ENCODE measurements around the gene ARPC5. TPM values are rescaled to one million over a fixed set of nuclear protein-coding genes. Genes with fewer than 3 reads are reported as not detected.
A peak's percentile ranks its signal among the peaks of the same experiment; 100 is the strongest.

Gene ARPC5
- total RNA-seq, 1 experiment from 2014 or later: 110 TPM

DNA sequence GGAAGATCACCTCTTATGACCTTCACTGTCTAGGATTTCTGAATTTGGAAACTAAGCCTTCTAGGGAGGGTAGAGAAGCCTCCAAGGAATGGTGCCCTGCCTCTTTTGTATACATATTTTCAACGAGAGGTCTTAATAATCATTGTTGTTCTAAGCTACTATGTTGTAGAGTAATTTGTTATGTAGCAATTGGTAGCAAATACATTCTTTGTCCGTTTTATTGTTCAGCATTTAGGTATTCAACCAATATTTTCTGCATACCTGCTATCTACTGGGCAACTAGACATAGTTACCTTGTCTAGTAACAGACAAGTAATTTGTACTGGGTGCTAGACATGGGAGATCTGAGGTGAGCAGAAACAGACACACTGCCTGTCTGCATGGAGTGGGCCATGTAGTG lies 24.6 kb downstream of the ARPC5 start:
- DNase-seq (ENCODE audit: low spot score): no peak

GRCh38 chr1:183609759-183610452 lies 25.7 kb downstream of the ARPC5 start:
- DNase-seq (ENCODE audit: low spot score): no peak

DNA sequence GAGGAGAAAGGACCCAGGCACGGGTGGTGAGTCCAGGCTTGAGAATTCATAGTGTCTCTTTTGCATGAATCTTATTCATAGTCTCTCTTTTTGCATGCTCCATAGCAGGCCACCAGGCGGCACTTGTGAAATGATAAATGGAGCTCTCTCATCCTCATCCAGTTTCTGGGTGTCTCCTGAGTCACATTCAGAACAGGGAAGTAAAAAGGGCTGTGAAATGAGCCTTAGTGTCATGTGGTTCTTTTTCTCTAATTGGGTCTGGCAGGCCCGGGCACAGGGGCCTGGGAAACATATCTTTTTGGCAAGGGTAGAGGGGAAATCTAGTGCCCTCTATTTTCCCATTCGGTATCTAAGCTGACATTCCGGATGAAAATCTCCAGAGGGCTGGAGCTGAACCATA lies 26.3 kb downstream of the ARPC5 start:
- peak; percentile 72 for DNase-seq (ENCODE audit: low spot score)

- DNase-seq (ENCODE audit: low spot score): no peak
These were observed 28.1 kb downstream of the ARPC5 start for GRCh38 chr1:183607322-183607980.

DNA sequence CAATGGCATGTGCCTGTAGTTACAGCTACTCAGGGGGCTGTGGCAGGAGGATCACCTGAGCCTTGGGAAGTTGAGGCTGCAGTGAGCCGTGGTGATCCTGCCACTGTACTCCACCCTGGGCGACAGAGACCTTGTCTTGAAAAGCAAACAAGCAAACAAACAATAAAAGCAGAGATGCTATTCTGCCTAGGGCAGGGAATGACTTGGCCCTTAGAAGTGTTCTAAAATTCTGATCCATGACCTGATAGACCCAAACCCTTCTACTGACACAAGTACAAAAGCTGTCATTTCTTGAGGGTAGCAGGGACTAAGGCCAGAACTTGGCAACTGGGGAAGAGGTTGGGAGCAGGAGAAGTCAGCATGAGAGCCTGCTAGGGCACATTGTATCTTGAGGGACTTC lies 29.7 kb downstream of the ARPC5 start:
- no peak for DNase-seq (ENCODE audit: low spot score)

DNA sequence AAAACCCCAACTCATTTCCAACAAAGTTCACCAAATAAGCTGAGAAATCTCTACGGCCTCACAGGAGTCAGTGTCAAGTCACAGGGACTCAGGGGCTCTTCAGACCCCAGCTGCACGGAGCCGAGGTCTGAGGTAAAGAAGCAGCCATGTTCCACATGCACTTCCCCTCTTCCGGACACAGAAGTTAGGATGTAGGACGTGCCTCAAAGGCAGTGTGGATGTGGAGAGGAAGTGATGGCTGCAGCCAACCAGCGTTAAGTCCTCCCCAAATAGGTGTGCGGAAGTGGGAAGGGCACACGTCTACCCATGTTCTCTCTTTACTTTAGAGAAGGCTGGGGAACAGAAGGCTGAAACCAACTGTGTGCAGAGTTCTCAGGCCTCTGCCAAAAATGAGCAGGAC lies 30.8 kb downstream of the ARPC5 start:
- DNase-seq (ENCODE audit: low spot score): no peak

DNA sequence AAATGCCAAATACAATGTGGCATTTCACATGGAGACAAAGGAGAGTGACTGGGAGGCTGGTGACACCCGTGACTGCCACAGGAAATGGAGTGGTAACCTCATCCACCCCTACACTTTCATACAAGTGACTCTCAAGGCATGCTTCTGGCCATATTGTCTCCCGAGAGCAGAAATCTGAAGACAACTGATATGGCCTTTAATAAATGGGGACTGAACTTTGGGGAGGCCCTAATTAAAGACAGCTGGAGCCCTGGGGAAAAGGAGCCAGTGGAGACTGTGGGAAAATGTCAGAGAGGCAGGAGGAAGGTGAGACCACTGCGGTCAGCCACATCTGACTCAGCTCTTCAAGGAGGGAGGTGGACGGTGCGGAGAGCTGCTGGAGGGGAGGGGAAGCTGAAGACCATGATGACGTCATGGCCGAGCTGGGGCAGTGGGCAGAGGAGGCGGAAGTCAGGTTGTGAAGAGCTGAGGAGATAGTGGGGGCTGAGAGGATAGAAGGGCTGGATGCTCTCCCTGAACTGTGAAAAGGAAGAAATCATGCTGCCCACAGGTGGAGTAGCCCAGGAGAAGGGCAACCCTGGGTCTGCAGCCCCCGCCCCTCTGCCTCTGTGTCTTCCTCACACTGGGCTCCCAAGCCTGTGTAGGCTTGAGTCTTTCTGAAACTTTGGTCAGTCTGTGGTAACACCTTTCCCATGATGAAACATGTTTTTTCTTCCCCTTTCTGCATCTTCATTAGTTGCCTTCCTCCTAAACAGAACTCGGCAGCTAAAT lies 31.4 kb downstream of the ARPC5 start:
- DNase-seq (ENCODE audit: low spot score): no peak

DNA sequence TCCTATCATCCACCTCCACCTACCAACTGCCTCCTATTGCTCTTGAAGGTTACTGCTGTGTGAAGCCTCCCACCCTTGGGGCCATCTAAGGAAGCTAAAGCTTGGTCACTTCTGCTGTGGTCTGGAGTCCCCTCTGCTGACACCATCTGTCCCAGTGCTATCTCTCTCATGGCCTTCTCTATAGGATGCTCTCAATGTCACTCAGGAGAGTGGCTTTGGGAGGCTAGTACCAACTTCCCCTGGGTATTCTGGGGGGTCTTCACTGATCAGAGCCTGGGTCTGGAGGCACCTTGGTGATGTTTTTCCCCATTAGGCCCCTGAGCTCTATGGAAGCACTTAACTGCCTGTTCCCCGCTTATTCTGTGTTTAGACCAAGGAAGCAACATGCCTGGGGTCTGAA lies 33.1 kb downstream of the ARPC5 start:
- DNase-seq (ENCODE audit: low spot score): no peak

DNA sequence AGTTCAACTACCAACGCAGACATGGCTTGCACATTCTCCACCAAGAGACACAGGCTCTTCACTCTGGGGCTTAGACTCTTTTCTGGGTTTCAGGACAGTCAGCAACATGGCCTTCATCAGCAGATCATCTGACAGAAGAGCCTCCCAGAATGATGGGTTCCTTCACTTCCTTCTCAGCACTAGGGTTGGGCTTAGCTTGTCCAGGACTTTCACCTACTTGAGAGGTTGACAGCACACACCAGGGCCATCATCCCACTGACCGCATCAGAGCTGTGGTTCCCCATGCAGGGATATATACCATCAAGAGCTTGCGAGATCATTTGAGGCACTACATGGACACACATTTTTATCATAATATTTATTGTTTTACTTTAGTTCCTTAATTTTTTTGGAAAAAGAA lies 34.9 kb downstream of the ARPC5 start:
- no peak for DNase-seq (ENCODE audit: low spot score)

DNA sequence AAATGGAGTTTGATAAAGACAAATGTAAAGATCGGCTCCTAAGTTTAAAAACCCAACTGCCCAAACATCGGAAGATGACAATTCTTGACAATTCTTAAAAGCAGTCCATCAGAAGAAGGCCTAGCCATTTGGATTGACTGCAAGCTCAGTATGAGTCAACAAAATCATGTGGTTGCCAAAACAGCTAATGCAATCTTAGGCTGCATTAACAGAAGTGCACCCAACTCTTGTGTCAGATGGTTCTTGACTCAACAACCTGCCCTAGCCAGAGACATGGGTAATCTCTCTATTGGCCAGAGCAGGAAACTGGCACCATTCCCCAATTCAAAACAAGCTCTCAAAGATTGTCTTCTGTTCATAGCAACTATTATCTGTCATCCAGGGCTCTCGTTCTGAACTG lies 35.4 kb downstream of the ARPC5 start:
- DNase-seq (ENCODE audit: low spot score): no peak

DNA sequence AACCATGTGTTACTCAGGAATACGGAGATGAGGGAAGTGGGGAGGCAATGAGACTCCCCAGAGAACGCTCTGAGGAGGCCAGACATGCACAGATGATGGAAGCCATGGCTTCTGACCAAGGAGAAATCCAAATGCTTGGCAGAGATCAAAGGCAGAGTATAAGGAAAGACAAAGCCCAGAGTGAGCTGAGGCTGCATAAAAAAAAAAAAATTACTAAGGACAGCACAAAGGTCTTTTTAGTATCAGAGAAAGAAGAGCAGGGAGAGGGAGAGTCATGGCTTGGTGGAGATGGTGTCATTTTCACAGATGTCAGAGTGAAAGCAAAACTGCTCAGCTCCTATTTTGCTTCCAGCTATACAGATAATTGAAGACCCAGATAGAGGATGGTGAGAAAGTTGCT lies 37.2 kb downstream of the ARPC5 start:
- no peak for DNase-seq (ENCODE audit: low spot score)

DNA sequence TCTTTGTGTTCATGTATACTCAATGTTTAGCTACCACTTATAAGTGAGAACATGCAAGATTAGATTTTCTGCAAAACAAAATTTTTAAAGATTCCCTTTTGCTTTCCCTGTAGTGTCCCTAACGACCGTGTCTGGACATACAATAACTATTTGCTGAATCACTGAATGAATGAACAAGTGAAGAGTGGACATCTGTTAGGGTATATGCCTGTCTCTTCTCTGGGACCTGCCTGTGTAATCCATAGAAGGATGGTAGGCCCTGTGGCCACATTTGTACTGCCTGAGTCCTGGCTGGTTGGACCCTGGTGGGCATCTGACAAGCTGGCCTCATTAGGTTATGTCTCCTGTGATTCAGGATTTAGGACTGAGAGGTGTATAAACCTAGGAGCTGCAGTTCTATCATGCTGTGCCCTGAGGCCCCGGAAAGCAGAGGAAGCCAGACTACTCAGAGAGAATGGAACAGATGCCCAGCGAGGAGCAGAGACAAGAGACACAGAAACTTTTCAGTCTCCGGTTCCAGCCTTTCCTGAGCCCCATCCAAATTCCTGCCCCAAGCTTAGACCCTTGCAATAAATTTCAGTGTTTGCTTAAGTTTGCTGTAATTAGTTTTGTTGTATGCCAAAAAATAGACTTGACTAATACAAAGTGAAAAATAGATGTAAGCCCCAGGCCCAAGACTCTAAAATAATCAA lies 37.8 kb downstream of the ARPC5 start:
- no peak for DNase-seq (ENCODE audit: low spot score)

DNA sequence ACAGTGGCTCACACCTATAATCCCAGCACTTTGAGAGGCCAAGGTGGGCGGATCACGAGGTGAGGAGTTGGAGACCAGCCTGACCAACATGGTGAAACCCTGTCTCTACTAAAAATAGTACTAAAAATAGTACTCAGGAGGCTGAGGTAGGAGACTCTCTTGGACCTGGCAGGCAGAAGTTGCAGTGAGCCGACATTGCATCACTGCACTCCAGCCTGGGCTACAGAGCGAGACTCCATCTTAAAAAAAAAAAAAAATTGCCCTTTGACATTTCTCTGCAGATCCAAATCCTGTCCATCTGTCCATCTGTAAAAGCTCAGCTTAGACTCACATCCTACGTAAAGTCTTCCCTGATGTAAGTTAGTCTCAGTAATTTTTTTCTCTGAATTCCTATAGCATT lies 39.1 kb downstream of the ARPC5 start:
- DNase-seq (ENCODE audit: low spot score): no peak

DNA sequence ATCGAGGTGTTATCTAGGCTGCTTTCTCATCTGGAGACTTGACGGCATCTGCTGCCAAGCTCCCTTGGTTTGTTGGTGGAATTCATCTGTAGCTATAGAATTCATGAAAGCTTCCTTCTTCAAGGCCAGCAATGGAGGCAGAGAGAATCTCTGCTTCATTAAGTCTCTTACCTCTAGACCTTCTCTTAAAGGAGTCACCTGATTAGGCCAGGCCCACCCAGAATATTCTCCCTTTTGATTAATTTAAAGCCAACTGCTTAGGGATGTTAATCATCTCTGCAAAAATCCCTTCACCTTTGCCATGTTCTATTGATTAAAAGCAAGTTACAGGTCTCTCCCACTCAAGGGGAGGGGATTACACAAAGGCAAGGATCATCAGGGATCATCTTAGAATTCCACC lies 40.0 kb downstream of the ARPC5 start:
- DNase-seq (ENCODE audit: low spot score): no peak

DNA sequence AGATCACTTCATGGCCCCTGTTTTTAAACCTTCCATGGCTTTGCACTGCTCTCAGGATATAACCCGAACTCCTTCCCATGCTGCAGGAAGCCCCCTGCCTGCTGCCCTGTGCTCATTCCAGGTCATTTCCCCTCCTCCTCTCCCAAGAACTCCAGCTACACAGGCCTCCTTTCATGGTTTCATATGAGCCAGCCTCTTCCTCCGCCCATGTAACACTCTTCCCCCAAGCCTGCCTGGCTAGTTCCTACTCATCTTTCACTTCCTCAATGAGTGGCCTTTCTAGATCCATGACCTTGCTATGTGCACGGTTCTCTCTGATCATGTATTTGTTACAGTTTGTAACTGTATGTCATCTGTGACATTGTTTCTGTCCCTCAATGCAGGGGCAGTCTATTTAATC lies 42.2 kb downstream of the ARPC5 start:
- DNase-seq (ENCODE audit: low spot score): no peak

DNA sequence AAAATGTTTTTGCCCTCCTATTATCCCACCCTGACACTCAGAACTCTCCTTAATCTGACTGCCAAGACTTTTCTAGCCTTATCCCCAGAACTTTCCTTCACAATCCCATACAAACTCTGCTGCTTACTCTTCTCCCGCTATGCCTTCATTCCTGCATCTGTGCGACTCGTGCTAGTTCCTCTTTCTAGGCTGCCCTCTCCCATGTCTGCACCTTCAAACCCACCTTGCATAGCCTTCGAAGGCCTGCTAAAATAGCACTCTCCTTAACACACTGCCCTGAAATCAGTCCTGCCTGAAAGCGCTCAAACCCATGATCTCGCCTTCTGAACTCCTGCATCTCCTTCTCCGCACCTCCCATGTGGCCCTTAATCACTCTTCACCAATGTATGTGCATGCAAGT lies 42.9 kb downstream of the ARPC5 start:
- DNase-seq (ENCODE audit: low spot score): no peak

- peak; percentile 15 for DNase-seq (ENCODE audit: low spot score)
These were observed 45.1 kb downstream of the ARPC5 start, which contains the start of gene NCF2 for GRCh38 chr1:183590244-183591191. TSS of gene NCF2 (minus strand) at chr1:183590459. CDS start at chr1:183590329, 130 bp downstream.

DNA sequence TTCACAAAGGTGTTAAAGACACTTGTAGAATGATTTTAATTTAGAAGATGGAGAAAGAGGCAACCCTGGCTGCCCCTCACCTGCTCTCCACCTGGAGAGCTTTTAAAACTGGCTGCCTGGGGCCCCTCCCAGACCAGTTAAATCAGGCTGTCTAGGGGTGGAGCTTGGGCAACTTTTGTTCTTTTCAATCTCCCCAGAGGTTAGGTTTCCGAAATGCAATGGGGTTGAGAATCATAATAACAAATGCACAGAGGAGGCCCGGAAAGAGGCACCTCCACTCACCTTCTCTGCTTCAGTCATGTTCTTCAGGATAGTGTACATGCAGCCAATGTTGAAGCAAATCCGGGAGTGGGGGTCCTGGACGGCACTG lies 45.7 kb downstream of the ARPC5 start:
- no peak for DNase-seq (ENCODE audit: low spot score)

GRCh38 chr1:183589384-183589783 lies 46.2 kb downstream of the ARPC5 start:
- no peak for DNase-seq (ENCODE audit: low spot score)

DNA sequence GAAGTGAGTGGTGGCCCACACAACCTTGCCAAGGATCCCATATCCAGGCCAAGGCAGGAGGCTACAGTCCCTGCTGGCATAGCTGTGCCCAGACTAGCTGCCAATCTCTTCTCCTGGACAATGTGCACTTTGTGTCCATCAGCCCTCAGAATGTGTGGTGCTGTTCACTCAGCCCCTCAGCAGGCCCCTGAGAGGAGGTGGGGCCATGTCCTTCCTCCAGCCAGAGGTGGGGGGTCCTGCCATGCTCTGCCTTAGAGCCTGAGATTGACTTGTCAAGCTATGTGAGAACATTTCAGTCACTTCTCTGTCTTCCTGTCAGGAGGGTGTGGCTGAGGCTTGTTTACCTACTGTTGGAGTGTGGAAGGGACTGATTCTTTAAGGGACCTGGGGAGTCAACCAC lies 46.8 kb downstream of the ARPC5 start:
- no peak for DNase-seq (ENCODE audit: low spot score)

DNA sequence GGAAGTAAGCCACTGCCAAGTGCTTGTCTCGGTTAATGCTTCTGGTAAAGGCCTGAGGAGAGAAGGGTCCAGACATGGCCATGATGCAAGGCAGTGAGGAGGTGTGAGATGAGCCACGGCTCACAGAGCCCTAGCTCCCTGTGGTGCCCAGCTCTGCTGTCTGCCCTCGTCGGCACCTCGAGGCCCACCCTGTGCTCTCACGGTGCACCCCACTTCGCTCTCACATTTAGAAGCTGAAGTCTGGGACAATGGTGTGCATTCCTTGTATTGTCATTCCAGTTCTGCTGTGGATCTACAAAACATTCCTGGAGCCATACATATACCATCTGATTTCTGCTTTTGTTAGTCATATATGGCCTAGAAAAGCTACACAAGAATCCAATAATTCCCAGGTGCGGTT lies 48.7 kb downstream of the ARPC5 start:
- DNase-seq (ENCODE audit: low spot score): no peak
